Endometrial microvascular endothelial cells (primary cell): ENCODE data around the gene FAM131C. TPM values are rescaled to one million over a fixed set of nuclear protein-coding genes. Genes with fewer than 3 reads are reported as not detected.

Experiments
- in situ Hi-C: cut with HindIII; loops from 2 replicates; pipeline ENCODE4 v1.10.0; 2017; ENCODE audit warnings: low sequenced_read_pairs, low pct_unique_long_range_greater_than_20kb; ENCODE audit errors: inconsistent ontology term
- total RNA-seq: library from RNA; depleted of rRNA; stranded (reverse); fragments of >200 nt; gene quantifications from one replicate; pipeline ENCODE4 v1.2.3, GENCODE V29; 2015; ENCODE audit errors: inconsistent ontology term

Gene FAM131C
- total RNA-seq, 1 donor from 2014 or later: not detected

GRCh38 chr1:16012590-16013219, 60.7 kb downstream of the FAM131C start:
- in situ Hi-C loops: no loop called here

DNA sequence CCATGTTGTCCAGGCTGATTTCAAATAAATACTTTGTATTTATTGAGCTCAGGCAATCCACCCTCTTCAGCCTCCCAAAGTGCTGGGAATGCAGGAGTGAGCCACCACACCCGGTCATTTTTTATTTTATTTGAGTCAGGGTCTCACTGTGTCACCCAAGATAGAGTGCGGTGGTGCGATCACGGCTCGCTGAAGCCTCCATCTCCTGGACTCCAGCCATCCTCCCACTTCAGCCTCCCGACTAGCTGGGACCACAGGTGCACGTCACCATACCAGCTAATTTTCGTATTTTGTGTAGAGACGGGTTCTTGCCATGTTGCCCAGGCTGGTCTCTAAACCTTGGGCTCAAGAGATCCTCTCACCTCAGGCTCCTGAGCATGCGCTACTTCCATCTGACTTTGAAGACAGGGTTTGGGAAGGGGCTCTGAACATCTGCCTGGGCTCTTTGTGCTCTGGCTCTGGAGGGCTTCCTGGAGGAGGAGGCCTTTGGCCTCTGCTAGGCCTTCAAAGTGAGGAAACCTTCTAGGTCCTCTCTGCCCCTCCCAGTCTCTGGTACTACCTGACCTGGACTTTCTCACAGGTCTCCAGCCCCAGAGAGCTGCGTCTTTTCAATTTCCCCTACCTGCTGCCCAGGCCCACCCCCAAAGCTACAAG, 61.4 kb downstream of the FAM131C start:
- in situ Hi-C loops: no loop called here

DNA sequence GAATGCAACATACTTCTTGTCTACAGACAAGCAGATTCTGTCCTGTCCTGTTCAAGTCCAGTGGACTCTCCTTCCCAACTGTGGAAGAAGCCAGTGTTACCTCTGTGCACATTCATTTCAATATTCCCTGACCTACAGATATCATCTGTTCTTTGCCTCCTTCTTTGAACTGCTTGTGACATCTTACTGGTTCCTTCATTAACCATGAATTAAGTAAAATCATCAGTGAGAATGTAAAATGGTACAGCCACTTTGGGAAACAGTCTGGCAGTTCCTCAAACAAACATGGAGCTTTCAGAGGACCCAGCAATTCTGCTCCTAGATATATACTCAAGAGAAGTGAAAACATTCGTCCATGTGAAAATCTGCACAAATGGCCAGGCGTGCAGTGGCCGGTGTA, 62.6 kb downstream of the FAM131C start:
- in situ Hi-C loops: no loop called here

DNA sequence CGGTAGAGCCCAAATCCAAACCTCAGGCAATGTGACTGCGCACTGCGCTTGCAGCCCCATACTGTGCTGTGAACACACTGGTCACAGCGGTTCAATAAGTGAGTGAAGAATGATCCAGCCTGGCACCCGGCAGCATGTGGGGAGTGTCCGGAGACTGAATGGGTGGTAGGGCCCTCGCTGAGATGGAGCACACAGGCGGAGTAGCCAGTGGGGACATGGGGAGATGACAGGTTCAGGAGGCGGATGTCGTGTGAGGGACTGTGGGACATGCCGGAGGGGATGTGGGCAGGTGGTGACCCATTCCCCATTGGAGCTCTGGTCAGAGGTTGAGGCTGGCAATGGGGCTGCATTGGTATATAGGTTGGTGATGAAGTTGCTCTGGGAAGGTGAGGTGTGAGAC, 63.8 kb downstream of the FAM131C start:
- in situ Hi-C loops: no loop called here

GRCh38 chr1:16009030-16009460, 64.4 kb downstream of the FAM131C start:
- in situ Hi-C loops: no loop called here

Other genes with a start within 250 kb of the FAM131C start
- gene SPEN, start 225.9 kb downstream of the FAM131C start, total RNA-seq: 16.5 TPM
- gene ZBTB17, start 97.5 kb downstream of the FAM131C start, total RNA-seq: 26.5 TPM
- not detected for gene SRARP, start 69.4 kb downstream of the FAM131C start, total RNA-seq
- not detected for gene HSPB7, start 55.6 kb downstream of the FAM131C start, total RNA-seq
- not detected for gene CLCNKA, start 51.6 kb downstream of the FAM131C start, total RNA-seq
- gene CLCNKB, start 29.9 kb downstream of the FAM131C start, total RNA-seq: 0.93 TPM
- gene EPHA2, start 82.4 kb upstream of the FAM131C start, total RNA-seq: 162 TPM
- gene ARHGEF19, start 139.0 kb upstream of the FAM131C start, total RNA-seq: 3.1 TPM
- 2.7 TPM for gene CPLANE2, start 163.5 kb upstream of the FAM131C start, total RNA-seq